Measurements from ENCODE around the gene DCTN5.

Gene DCTN5

GRCh38 chr16:23666571-23667354 is 25.5 kb downstream of the DCTN5 start:
- DNase-seq, result no peak

DNA sequence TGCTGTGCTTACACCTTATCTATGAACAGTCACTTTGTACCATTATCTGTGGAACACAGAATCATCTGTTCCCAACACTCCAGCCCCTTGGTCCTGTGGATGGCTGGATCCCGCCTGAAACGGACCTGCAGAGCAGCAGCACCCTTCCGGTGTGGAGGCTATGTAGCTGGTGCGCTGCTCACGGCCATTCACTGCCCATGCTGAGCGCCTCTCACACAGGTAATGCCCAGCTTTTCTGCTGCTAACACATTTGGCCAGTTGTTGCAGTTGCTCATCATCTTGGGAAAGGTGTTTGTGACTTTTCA is 26.0 kb downstream of the DCTN5 start:
- no peak for DNase-seq

DNA sequence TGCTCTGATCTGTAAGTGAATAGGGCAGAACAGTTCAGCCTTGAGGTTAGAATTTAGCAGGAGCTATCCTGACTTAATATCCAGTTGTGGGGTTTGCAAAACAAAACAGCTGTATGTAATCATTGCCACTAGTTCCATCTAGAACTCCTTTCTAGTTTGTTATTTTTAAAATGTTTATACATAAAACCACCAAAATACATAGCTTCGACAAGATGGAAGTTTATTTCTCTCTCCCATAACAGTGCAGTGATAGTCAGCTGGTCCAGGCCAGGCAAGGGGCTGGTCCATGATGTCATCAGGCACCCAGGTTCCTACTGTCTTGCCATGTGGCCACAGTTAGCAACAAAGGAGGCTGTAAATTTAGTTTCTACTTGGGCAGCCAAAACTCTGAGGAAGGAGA is 27.0 kb downstream of the DCTN5 start:
- DNase-seq, result no peak

- DNase-seq, result no peak
Measured at GRCh38 chr16:23668873-23669272, 27.6 kb downstream of the DCTN5 start.

DNA sequence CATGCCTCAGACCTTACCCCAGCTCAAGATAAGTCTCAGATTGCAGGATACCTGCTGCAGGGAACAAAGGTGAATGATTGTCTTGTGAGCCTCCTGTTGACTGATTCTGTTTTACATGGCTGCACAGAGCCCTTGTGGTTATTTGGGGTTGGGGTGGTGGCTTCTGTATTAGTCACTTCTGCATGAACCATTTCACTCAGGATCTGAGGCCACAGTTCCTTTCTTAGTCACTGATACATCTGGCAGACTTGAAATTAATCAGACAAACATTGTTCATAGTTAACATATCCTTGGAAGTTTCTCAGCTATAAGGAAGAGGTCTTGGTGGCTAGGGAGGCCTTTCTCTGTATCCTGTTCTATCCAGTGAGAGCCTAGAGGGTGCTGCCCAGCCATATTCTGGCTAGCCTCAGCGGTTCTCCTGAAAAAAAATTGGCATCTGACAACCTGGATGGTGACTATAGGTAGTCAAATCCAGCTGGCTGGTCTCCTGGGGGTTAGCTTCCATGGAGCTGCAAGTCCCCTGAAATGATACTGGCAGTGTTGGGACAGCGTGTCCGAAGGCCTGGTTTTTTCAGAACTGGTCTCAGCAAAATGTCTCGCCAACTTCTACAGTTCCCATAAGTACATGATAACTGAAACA is 29.0 kb downstream of the DCTN5 start:
- DNase-seq, result no peak

DNA sequence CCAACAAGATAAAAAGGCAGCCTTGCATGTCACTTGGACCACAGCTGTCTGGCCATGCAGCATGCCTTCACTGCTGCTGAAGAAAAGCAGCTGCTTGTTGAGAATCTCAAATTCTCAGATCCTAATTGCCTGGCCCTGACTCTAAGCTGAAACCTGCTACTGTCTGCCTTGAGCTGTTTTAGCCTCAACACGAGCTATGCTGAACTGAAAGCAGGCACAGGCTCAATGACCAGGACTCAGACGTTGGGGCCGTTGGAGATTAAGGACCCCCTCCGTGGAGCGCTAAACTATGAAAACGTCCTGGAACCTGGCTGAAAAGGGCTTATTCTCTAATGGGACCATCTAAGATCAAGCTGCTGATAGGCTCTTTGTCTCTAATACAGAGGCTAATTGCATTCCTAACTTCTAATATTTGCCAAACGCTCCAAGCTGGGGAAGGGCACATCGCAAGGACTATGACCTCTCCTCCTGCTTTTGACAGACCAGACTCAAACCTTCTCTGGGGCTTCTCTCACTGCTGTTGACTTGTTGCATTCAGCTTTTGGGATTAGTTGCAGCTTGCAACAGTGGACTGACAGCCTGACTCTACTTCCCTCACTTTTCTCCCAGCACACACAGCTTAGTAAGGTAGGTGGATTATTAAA is 32.8 kb downstream of the DCTN5 start:
- DNase-seq, result no peak

- DNase-seq, result no peak
Measured at GRCh38 chr16:23676924-23677480, 35.7 kb downstream of the DCTN5 start.

DNA sequence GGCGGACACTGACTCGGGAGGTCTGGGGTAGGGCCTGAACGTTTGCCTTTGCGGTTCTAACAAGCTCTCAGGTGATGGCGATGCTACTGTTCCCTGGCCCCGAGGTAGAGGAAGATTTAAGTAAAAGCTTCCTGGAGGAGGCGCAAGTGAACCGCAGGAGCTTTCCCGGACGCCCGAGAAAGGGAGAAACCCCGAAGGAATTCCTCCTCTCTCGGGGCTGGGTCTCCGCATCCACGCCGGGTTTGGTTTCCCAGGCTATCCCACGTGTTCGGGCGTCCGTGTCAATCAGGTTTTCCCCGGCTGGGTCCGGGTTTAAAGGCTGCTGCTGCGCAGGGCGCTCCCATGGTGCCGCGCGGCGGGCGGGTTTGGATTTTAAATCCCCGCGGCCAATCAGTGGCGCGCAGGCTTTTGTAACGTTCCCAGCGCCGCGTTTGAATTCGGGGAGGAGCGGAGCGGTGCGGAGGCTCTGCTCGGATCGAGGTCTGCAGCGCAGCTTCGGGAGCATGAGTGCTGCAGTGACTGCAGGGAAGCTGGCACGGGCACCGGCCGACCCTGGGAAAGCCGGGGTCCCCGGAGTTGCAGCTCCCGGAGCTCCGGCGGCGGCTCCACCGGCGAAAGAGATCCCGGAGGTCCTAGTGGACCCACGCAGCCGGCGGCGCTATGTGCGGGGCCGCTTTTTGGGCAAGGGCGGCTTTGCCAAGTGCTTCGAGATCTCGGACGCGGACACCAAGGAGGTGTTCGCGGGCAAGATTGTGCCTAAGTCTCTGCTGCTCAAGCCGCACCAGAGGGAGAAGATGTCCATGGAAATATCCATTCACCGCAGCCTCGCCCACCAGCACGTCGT is 37.4 kb downstream of the DCTN5 start, which contains the start of gene PLK1:
Gene PLK1 (plus strand): TSS at position 460 of the 844 bp plus-strand sequence. CDS start 44 bp downstream, at position 504.
- DNase-seq, result peak; percentile 92

- peak; percentile 64 for DNase-seq
Measured at GRCh38 chr16:23679274-23679985, 38.2 kb downstream of the DCTN5 start.

DNA sequence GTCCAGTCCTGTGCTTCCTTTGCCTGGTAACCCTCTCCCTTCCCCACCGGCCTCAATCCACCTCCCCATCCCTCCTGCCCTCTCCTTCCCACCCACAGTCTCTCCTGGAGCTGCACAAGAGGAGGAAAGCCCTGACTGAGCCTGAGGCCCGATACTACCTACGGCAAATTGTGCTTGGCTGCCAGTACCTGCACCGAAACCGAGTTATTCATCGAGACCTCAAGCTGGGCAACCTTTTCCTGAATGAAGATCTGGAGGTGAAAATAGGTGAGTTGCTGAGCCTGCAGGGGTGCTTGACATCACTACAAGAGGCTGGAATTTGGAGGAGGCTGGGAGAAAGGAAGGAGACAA is 38.7 kb downstream of the DCTN5 start:
- no peak for DNase-seq

DNA sequence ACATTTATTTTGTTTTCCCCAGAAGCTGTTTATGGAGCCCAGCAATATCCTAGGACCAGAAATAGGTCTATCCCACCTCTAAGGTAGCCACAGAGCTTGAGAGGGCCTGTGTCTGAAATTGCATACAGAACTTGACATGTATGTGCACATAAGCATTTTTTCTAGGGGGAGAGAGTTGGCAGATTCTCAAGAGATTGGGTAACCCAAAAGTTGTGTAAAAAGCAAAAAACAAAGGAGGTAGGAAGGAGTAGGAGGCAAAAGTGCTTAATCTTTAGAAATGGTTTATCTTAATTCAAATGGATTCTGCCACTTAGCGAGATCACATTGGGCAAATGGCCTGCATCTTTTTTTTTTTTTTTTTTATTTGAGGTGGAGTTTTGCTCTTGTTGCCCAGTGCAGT is 40.9 kb downstream of the DCTN5 start:
- no peak for DNase-seq

GRCh38 chr16:23683487-23683886 is 42.2 kb downstream of the DCTN5 start:
- no peak for DNase-seq

- DNase-seq, result no peak
Measured at GRCh38 chr16:23687034-23687808, 46.0 kb downstream of the DCTN5 start.

DNA sequence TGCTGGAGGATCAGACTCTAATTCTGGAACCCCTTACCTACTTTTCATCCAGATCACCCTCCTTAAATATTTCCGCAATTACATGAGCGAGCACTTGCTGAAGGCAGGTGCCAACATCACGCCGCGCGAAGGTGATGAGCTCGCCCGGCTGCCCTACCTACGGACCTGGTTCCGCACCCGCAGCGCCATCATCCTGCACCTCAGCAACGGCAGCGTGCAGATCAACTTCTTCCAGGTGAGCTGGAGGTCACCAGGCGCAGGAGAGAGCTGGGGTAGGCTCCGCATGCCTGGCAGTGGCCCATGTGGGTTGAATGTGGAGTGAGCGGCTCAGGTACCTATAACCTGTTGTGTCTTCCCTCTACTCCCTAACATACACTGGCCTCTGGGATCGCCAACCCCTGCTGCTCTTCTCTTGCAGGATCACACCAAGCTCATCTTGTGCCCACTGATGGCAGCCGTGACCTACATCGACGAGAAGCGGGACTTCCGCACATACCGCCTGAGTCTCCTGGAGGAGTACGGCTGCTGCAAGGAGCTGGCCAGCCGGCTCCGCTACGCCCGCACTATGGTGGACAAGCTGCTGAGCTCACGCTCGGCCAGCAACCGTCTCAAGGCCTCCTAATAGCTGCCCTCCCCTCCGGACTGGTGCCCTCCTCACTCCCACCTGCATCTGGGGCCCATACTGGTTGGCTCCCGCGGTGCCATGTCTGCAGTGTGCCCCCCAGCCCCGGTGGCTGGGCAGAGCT is 48.3 kb downstream of the DCTN5 start:
- no peak for DNase-seq

- no peak for DNase-seq
Measured at GRCh38 chr16:23690771-23691482, 49.7 kb downstream of the DCTN5 start.

- no peak for DNase-seq
Measured at GRCh38 chr16:23691483-23692189, 50.4 kb downstream of the DCTN5 start.

DNA sequence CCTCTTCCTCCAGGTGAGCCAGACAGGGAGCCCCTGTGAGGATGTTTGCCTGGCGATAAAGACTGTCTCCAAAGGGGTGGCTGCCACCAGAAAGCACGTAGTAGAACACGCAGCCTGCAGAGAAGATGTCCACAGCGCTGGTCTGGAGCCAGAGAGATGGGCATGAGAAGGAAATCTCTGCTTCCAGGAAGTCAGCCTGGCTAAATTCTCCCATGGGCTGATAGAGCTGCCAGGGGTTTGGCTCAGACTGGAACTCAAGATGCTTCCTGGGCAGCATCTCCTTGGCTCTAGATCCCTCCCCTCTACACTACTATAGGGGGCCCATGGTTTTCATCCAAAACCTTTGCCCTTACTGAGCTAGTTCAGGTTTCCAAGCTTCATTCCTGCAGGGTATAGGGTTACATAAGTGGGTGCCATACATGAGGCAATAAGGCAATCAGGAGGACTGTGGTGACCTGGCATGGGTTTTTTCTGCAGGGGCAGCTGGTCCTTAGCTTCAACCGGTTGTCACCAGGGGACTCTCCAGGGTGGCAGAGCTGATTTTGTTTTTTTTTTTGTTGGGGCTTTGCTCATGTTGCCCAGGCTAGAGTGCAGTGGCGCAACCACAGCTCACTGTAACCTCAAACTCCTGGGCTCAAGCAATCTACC is 51.0 kb downstream of the DCTN5 start:
- no peak for DNase-seq

GRCh38 chr16:23694265-23694643 is 53.0 kb downstream of the DCTN5 start:
- DNase-seq, result no peak

Data from DMS53 (cell line).